CD4-positive, alpha-beta T cell treated with Interferon alpha-2 for 1 hour (primary cell): Measurements from ENCODE around the gene ZNF879.

ENCODE experiments used
- DNase-seq, 2 donors: peaks; one replicate each; pipeline ENCODE4 v3.0.0-alpha.2; 2020 to 2022

Gene ZNF879

DNA sequence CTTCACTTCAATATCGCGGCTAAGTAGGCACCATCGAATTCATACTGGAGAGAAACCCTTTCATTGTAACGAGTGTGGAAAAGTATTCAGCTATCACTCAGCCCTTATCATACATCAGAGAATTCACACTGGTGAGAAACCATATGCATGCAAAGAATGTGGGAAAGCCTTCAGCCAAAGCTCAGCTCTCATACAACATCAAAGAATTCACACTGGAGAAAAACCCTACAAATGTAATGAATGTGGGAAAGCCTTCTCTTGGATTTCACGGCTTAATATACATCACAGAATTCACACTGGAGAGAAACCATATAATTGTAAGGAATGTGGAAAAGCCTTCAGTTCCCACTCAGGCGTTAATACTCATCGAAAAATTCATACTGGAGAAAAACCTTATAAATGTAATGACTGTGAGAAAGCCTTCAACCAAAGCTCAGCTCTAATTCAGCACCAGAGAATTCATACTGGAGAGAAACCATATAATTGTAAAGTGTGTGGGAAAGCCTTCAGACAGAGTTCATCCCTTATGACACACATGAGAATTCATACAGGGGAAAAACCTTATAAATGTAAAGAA, 9.5 kb downstream of the ZNF879 start:
- no peak for DNase-seq

DNA sequence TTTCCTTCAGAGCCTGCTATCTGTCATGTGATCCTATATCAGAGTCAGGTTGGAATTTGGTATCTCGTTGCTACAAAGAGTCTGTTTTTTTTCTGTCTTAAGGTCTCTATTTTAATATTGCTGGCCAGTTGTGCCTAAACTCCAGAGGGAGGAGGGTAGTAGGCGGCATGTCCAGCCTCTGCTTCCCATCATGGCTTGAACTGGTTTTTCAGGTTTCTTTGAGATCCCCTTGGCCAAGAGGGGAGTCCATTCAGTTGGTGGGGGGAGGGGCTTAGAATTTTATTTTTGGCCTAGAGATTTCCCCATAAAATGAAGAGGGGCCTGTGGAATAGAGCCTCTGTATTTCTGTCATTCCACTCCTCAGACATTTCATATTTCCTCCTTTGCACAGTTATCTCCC, 21.2 kb downstream of the ZNF879 start:
- no peak for DNase-seq

DNA sequence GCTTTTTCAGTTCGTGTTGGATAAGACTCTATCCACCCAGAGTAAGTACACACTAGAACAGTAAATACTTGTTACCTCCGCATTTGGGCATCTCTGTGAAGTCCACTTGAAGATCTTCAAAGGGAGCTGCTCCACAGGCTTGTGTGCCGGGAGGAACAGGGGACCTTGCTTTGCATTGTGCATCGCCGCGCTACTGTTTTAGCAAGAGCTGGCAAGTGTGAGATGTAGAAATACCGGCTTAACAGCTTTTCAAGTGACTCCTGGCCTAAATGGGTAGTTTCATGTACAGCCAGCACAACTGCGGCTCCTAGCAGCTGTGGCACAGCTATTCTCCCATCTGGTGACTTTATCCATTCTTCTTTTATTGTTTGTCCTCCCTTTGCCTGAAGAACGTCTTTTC, 28.2 kb downstream of the ZNF879 start:
- DNase-seq, result no peak

DNA sequence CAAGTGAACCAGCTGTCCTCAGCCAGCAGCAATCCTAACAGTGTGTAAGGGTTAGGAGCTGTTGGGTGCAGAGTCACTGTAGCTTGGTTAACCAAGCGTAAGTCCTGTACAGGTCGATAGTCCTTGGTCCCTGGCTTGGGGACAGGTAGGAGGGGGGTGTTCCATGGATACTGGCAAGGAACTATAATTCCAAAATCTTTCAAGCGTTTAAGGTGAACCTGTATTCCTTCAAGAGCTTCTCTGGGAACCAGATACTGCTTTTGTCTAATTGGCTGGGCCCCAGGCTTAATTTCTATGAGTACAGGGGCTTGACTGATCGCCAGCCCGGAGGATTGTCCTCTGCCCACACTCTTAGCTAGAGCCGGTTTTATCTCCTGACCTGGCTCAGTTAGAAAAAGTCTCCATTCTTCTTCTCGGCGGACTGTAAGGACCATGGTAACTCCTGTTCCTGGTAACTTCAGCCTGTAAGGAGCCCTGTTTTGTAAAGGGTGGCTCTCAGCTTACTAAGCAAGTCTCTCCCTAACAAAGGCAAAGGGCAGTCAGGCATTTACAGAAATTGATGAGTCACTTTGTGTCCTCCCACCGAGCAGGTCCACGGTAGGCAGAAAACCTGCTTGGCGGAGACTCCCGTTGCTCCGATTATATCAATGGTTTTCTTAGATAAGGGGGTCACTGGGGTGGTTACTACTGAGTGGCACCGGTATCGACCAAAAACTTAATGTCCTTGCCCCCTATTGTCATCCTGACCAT, 30.6 kb downstream of the ZNF879 start:
- no peak for DNase-seq

DNA sequence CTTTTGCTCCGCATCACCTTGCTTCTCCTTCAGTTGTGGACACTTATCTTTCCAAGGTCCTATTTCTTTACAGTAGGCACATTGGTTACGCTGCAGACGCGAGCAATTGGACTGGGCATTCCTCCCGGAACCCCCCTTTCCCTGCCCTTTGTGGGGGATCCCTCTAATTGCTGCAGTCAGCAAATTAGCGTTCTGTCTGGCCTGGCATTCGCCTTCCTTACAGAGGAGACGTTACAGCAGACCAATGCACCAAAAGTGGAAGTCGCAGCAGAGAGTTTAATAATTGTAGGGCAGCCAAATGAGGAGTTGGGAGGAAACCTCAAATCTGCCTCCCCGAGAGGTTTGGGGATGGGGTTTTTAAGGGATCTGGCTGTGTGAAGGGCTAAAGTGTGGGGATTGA, 31.3 kb downstream of the ZNF879 start:
- DNase-seq, result no peak

DNA sequence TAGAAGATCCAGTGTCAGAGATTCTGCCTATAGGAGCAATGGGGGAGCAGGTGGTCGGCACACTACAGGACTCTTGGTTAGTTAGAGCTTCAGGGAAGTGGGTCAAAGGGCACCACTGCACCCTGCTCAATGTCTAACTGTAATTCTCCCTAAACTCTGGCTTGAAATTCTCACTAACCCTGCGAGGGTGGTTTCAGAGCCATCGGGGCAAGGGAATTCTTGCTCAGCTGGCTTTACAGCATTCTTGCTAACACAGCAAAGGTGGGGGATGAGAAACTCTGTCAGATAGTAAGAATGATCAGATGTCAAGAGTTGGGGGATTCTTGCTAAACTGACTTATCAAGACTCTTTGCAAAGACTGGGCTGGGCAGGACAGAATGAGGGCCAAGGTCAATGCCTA, 31.8 kb downstream of the ZNF879 start:
- DNase-seq, result no peak

DNA sequence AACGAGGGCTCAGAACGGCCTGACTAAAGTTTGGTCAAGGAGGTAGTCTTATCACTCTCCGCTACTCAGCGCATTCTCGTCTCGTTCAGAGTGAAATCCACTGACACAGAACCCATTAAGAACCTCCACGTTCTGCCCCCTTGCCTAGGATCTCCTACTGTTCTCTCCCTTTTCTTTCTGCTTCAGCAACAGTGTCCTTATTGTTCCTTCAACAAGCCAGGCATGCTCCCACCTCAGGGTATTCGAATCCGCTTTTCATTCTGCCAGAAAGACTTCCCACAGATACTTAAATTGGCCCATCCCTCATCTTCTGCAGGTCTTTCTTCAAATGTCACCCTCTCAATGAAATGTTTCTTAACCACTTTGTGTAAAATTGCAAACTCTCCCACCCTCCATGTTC, 32.2 kb downstream of the ZNF879 start:
- DNase-seq, result no peak

DNA sequence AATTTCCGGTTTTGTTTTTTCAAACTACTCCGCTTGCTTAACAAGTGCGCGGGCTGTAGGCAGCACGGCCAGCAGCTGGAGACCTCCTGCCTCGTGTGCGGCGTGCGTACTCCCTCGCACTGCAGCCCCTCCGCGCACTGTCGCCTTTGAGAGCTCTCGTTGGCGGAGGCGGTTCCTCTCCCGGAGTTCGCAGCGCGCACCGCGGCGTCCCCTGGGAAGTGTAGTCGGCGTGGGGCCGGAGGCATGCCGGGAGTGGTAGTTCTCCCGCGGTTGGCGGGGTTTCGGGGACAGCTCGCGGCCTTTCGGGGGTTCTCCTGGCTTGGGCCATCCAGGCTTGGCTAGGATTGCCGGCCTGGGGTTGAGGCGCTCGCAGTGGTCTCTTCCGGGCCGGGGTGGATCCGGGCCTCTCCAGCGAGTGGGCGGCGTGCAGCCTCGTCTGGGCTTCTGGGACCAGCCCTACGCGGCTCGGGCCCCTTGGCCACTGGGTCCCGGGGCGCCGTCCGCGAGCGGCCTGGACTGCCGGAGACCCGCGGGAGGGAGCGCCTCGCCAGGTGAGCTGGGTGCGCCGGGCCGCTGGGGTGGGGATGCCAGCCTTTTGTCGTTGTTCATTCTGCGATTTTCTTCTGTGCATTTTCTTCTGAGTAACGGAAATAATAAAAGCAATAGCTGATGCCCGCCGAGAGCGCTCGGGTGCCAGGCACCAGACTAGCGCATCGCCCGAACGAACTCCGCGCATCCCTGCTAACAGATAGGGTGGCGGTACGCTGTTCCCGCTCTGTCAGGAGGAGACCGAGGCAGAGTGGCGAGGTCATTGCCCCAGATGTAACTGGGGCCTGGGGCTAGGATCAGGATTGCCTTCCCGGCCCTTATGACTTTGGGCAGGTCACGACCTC, 36.8 kb downstream of the ZNF879 start, which contains the start of gene ZNF354C:
ZNF354C (plus strand) TSS at position 258 of the 893 bp plus-strand sequence. CDS start 1,696 bp downstream, outside the sequence.
- DNase-seq, result peak; percentile 87 to 91

DNA sequence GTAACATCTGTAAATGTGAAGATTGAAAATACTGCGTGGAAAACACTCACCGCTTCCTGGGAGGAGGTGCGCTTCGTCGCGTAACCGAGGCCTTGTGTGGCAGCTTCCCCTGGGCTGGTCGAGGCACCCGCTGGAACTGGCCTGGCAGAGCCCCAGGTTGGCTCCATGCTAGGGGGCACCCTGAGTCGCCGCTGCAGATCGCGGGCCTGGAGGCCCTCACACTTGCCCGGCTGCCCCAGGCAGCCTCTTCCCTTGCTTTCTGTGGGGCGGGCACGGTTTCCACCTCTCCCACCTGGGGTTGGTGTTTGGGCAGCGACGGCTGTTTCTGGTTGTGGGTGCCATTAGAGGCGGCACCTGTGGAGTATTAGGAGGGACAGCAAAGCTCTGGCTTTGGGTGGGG, 37.4 kb downstream of the ZNF879 start:
- no peak for DNase-seq

GRCh38 chr5:179065703-179066102, 42.1 kb downstream of the ZNF879 start:
- no peak for DNase-seq

DNA sequence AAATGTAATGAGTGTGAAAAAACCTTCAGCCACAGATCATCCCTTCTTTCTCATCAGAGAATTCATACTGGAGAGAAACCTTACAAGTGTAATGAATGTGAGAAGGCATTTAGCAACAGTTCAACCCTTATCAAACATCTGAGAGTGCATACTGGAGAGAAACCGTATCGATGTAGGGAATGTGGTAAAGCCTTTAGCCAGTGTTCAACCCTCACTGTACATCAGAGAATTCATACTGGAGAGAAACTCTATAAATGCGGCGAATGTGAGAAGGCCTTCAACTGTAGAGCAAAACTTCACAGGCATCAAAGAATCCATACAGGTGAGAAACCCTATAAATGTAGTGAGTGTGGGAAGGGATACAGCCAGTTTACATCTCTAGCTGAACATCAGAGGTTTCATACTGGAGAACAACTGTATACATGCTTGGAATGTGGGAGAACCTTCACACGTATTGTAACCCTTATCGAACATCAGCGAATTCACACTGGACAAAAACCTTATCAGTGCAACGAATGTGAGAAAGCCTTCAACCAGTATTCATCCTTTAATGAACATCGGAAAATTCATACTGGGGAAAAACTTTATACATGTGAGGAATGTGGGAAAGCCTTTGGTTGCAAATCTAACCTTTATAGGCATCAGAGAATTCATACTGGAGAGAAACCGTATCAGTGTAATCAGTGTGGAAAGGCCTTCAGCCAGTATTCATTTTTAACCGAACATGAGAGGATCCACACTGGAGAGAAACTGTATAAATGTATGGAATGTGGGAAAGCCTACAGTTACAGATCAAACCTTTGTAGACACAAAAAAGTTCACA, 55.8 kb downstream of the ZNF879 start:
- no peak for DNase-seq

DNA sequence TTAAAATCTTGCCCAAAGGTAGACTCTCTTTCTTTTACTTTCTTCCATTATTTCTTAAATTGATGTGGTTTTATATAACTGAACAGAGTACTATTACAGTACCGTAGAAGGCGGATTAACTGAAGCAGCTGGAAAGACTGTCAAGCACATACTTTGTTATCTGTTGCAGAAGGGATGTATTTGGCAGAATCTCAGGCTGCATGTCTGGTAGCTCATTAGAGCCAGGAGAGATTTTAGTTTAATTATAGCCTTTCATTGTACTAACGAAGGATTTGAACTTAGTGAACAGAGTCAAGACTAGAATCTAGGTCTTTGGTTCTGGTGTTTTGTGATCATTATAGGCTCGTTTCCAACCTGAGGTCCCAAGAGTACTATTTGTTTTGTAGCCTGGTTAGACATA, 57.1 kb downstream of the ZNF879 start:
- no peak for DNase-seq
